BJ (cell line): ENCODE data around the gene GSTA3. TPM values are rescaled to one million over a fixed set of nuclear protein-coding genes. Genes with fewer than 3 reads are reported as not detected.
"Not testable (repeated sequence)": the region's sequence is repeated elsewhere in the genome, so short reads cannot be mapped to it uniquely, and the experiment has no call there.

Experiments
- CTCF ChIA-PET: fragments of 350-600 bp; formaldehyde crosslinking; extraction: SDS; loops from one replicate; lab custom pipeline; 2021; ENCODE audit warnings: antibody characterized with exemption, inconsistent platforms; lab: Yijun Ruan, JAX
- POLR2A ChIA-PET: fragments of 300-600 bp; sonication (Branson Sonifier 250); formaldehyde crosslinking; extraction: SDS; loops from one replicate; lab custom pipeline; 2021; ENCODE audit warnings: antibody characterized with exemption; lab: Charles Lee
- DNase-seq: peaks from one replicate; pipeline ENCODE4 v3.0.0-alpha.2; 2011; ENCODE audit warnings: low read depth
- H3K27me3 ChIP-seq: 2 replicates; pipeline ENCODE4 v1.6.0; 2011; ENCODE audit warnings: low read length; ENCODE audit not compliant: control insufficient read depth, insufficient read depth
- H3K36me3 ChIP-seq: 2 replicates; pipeline ENCODE4 v1.5.1; 2011; ENCODE audit warnings: low read length; ENCODE audit not compliant: control insufficient read depth, insufficient read depth
- H3K4me3 ChIP-seq: 2 replicates; pipeline ENCODE4 v1.5.1; 2011; ENCODE audit warnings: low read depth, mild to moderate bottlenecking, control low read depth, low read length
- CTCF ChIP-seq: IDR thresholded peaks from 2 replicates; pipeline ENCODE4 v1.5.1; 2011; ENCODE audit warnings: low read depth, mild to moderate bottlenecking, control low read depth, inconsistent platforms, low read length, moderate library complexity; ENCODE audit not compliant: insufficient read depth
- polyA plus RNA-seq: library from polyadenylated mRNA; depleted of rRNA; stranded (reverse); fragments of >200 nt; gene quantifications from 2 replicates; pipeline ENCODE4 v1.2.3, GENCODE V29; 2011

GSTA3 gene
- polyA plus RNA-seq, 1 experiment, result not detected

GRCh38 chr6:52872031-52872430 lies 37.5 kb downstream of the GSTA3 start:
- POLR2A ChIA-PET, result no interaction called here

GRCh38 chr6:52871621-52872020 lies 37.9 kb downstream of the GSTA3 start:
- H3K27me3 ChIP-seq, result peaks cover 3% of the 10 kb centered on the region
- TF ChIP-seq CTCF, result no peak
- H3K36me3 ChIP-seq, result no peaks in the 10 kb centered on the region
- no peak overlapping the region for H3K4me3 ChIP-seq
- ChIA-PET POLR2A (no interaction called here), CTCF (no interaction called here)
- DNase-seq, result no peak

More at GRCh38 chr6:52872031-52872430, 37.5 kb downstream of the GSTA3 start:
- Histone ChIP-seq H3K36me3 (no peaks in the 10 kb centered on the region), H3K27me3 (peaks cover 3% of the 10 kb centered on the region), H3K4me3 (no peak overlapping the region)
- CTCF ChIA-PET, result no interaction called here
- TF ChIP-seq CTCF, result no peak
- DNase-seq, result no peak

- H3K36me3 ChIP-seq, DNase-seq, POLR2A ChIA-PET, H3K4me3 ChIP-seq, CTCF ChIA-PET, H3K27me3 ChIP-seq: not testable (repeated sequence)
These were observed 39.0 kb downstream of the GSTA3 start for GRCh38 chr6:52870335-52871091.

GRCh38 chr6:52868899-52869298 lies 40.6 kb downstream of the GSTA3 start:
- DNase-seq, H3K27me3 ChIP-seq, H3K36me3 ChIP-seq, CTCF ChIA-PET, POLR2A ChIA-PET, H3K4me3 ChIP-seq: not testable (repeated sequence)

- no peak for TF ChIP-seq CTCF
- no peak for DNase-seq
- no peaks in the 10 kb centered on the region for H3K36me3 ChIP-seq
- H3K4me3 ChIP-seq, result no peak overlapping the region
- CTCF ChIA-PET, result no interaction called here
- POLR2A ChIA-PET, result no interaction called here
- H3K27me3 ChIP-seq, result peaks cover 3% of the 10 kb centered on the region
These were observed 41.3 kb downstream of the GSTA3 start for GRCh38 chr6:52868240-52868639.

- H3K4me3 ChIP-seq, CTCF ChIA-PET, H3K36me3 ChIP-seq, H3K27me3 ChIP-seq, DNase-seq, POLR2A ChIA-PET: not testable (repeated sequence)
These were observed 48.3 kb downstream of the GSTA3 start for GRCh38 chr6:52861151-52861550.

GRCh38 chr6:52858416-52858815 lies 51.1 kb downstream of the GSTA3 start:
- TF ChIP-seq CTCF, result no peak
- Histone ChIP-seq H3K27me3 (0 out of 2 replicates have a peak, but pooled peaks cover 1% of the 10 kb centered on the region), H3K36me3 (no peaks in the 10 kb centered on the region), H3K4me3 (no peak overlapping the region)
- ChIA-PET CTCF (no interaction called here), POLR2A (no interaction called here)
- no peak for DNase-seq

GRCh38 chr6:52856137-52856536 lies 53.4 kb downstream of the GSTA3 start:
- H3K36me3 ChIP-seq, H3K4me3 ChIP-seq, CTCF ChIA-PET, DNase-seq, POLR2A ChIA-PET, H3K27me3 ChIP-seq: not testable (repeated sequence)
